GM12878 (cell line): ENCODE measurements around the gene THYN1. TPM values are rescaled to one million over a fixed set of nuclear protein-coding genes. Genes with fewer than 3 reads are reported as not detected.

Experiments
- ATAC-seq: fragments of 200-7000 bp; cut with Tn5 transposase; 3 replicates; pipeline ENCODE4 v1.9.1; 2020; ENCODE audit warnings: mild to moderate bottlenecking, moderate library complexity
- BruUV-seq: library from RNA; stranded (reverse); fragments of 400-500 nt; replicated peaks from 2 replicates; lab custom pipeline; 2021; lab: Mats Ljungman, UMichigan
- CTCF ChIA-PET: fragments of 300-600 bp; sonication (Branson Sonifier 250); formaldehyde crosslinking; extraction: SDS; loops from one replicate; lab custom pipeline; 2021; ENCODE audit warnings: inconsistent platforms; lab: Yijun Ruan, JAX
- POLR2A ChIA-PET: fragments of 350-600 bp; formaldehyde crosslinking; extraction: SDS; loops from one replicate; lab custom pipeline; 2021; ENCODE audit warnings: inconsistent platforms; lab: Charles Lee
- RAD21 ChIA-PET: fragments of 300-600 bp; sonication (Branson Sonifier 250); formaldehyde crosslinking; loops from one replicate; lab custom pipeline; 2023; ENCODE audit warnings: antibody characterized with exemption; ENCODE audit not compliant: unreplicated experiment; lab: Charles Lee
- SMC1A ChIA-PET: fragments of 300-600 bp; sonication (Branson Sonifier 250); formaldehyde crosslinking; loops from one replicate; lab custom pipeline; 2023; ENCODE audit not compliant: unreplicated experiment, uncharacterized antibody; lab: Charles Lee
- DNase-seq: peaks from one replicate; pipeline ENCODE4 v3.0.0-alpha.2; 2011; ENCODE audit warnings: low read depth, low spot score
- FAIRE-seq: peaks from 3 replicates; lab custom pipeline; 2011; peaks lifted over from hg19 to GRCh38; lab: Jason Lieb, UNC
- H2AFZ ChIP-seq: 2 replicates; pipeline ENCODE4 v1.6.0; 2011; ENCODE audit warnings: low read depth, low read length, control low read depth; ENCODE audit not compliant: control insufficient read depth
- H3K27ac ChIP-seq: 2 replicates; pipeline ENCODE4 v1.5.1; 2011; ENCODE audit warnings: control low read depth; ENCODE audit not compliant: control insufficient read depth, insufficient read depth
- H3K27me3 ChIP-seq, 2 experiments: replicated peaks in 1 of 2; 2 replicates each; pipeline versions ENCODE4 v1.6.0 to v1.6.1; 2011; ENCODE audit warnings: low read length in 1 of 2; ENCODE audit not compliant: control insufficient read depth in 2 of 2, insufficient read depth in 2 of 2
- H3K36me3 ChIP-seq, 2 experiments: 2 replicates each; pipeline ENCODE4 v1.5.1; 2011; ENCODE audit warnings: low read length in 1 of 2; ENCODE audit not compliant: control insufficient read depth in 2 of 2, insufficient read depth in 2 of 2
- H3K4me1 ChIP-seq: 2 replicates; pipeline ENCODE4 v1.6.1; 2011; ENCODE audit warnings: mild to moderate bottlenecking, low read length, moderate library complexity, mixed read lengths; ENCODE audit not compliant: control insufficient read depth, insufficient read depth
- H3K4me2 ChIP-seq: 2 replicates; pipeline ENCODE4 v1.6.0; 2011; ENCODE audit warnings: control low read depth; ENCODE audit not compliant: control insufficient read depth, insufficient read depth
- H3K4me3 ChIP-seq: fragments of 200-600 bp; sonication (generic); 2 replicates; pipeline ENCODE4 v1.5.1; 2016
- H3K79me2 ChIP-seq: 2 replicates; pipeline ENCODE4 v1.6.0; 2011; ENCODE audit warnings: low read length; ENCODE audit not compliant: control insufficient read depth, insufficient read depth
- H3K9ac ChIP-seq: 2 replicates; pipeline ENCODE4 v1.8.0; 2011; ENCODE audit warnings: low read length, control low read depth, mixed read lengths; ENCODE audit not compliant: control insufficient read depth, insufficient read depth
- H3K9me3 ChIP-seq: replicated peaks from 3 replicates; pipeline ENCODE4 v1.5.1; 2011; ENCODE audit warnings: mild to moderate bottlenecking, low read length; ENCODE audit not compliant: control insufficient read depth, insufficient read depth
- H4K20me1 ChIP-seq: 2 replicates; pipeline ENCODE4 v1.6.0; 2011; ENCODE audit not compliant: control insufficient read depth, insufficient read depth
- CBX5 ChIP-seq: sonication (generic); IDR thresholded peaks from 2 replicates; pipeline ENCODE4 v1.6.1; 2016; ENCODE audit warnings: low read depth, moderate library complexity, mild to moderate bottlenecking, inconsistent platforms
- CREB1 ChIP-seq: IDR thresholded peaks from 2 replicates; pipeline ENCODE4 v1.6.1; 2012; ENCODE audit warnings: low read depth, mild to moderate bottlenecking, inconsistent platforms
- EED ChIP-seq: sonication (generic); IDR thresholded peaks from 2 replicates; pipeline ENCODE4 v1.6.1; 2016; ENCODE audit warnings: antibody characterized with exemption, low read depth
- EGR1 ChIP-seq, 2 experiments: IDR thresholded peaks; 1 replicate in 1 of 2; 2 replicates in 1 of 2; pipeline ENCODE4 v1.6.1; 2011 to 2012; ENCODE audit warnings: low read depth in 2 of 2, low read length in 2 of 2, borderline replicate concordance in 1 of 2, mild to moderate bottlenecking in 1 of 2, moderate library complexity in 1 of 2
- HDAC2 ChIP-seq: fragments of 200-600 bp; sonication (generic); IDR thresholded peaks from 2 replicates; pipeline ENCODE4 v1.6.1; 2017
- MTA2 ChIP-seq: fragments of 450-650 bp; IDR thresholded peaks from 2 replicates; pipeline ENCODE4 v1.6.1; 2016; ENCODE audit warnings: low read depth, mild to moderate bottlenecking, moderate library complexity
- RELA ChIP-seq: fragments of 450-650 bp; IDR thresholded peaks from 2 replicates; pipeline ENCODE4 v1.8.0; 2014; ENCODE audit warnings: borderline replicate concordance; ENCODE audit not compliant: partially characterized antibody
- TAF1 ChIP-seq: IDR thresholded peaks from 2 replicates; pipeline ENCODE4 v1.6.1; 2011; ENCODE audit warnings: mild to moderate bottlenecking, low read depth, low read length, borderline replicate concordance
- ZBTB11 ChIP-seq: fragments of 450-650 bp; formaldehyde crosslinking; IDR thresholded peaks from 2 replicates; pipeline ENCODE4 v1.5.0; 2022; ENCODE audit warnings: mild to moderate bottlenecking, missing genetic modification characterization
- WGBS: methylation state at CpG from one replicate; pipeline ENCODE4 v1.1.6; 2016; ENCODE audit warnings: low lambda C conversion rate; ENCODE audit not compliant: insufficient replicate concordance, insufficient coverage; ENCODE audit errors: missing lambda C conversion rate; 5-methylcytosine and 5-hydroxymethylcytosine counted together
- in situ Hi-C: fragments of 300-500 bp; cut with MboI; formaldehyde crosslinking; loops from 9 replicates; pipeline ENCODE4 v1.14.3; 2018; ENCODE audit warnings: mixed read lengths
- intact Hi-C: fragments of 100-400 bp; cut with micrococcal nuclease; formaldehyde crosslinking; loops from one replicate; pipeline ENCODE4 v1.14.2; 2022; ENCODE audit not compliant: unreplicated experiment
- polyA plus RNA-seq, 11 experiments: library from polyadenylated mRNA; depleted of rRNA in 4 of 11; unstranded in 6 of 11; stranded (reverse) in 5 of 11; fragments of >200 nt; fragmentation: Nextera tagmentation in 4 of 11; fragmentation: Illumina TruSeq in 1 of 11; extraction: Ambion mirVana in 4 of 11; extraction: Trizol in 1 of 11; gene quantifications; 1 replicate in 1 of 11; 2 replicates in 10 of 11; pipeline versions ENCODE4 v1.2.1 to v1.2.3, GENCODE V29; 2011 to 2016; ENCODE audit warnings: inconsistent platforms in 2 of 11, missing spikeins in 2 of 11, low read depth in 1 of 11
- total RNA-seq, 4 experiments: library from RNA; depleted of rRNA in 3 of 4; stranded (reverse); fragments of >200 nt in 3 of 4; fragmentation: Illumina TruSeq in 1 of 4; extraction: Trizol in 1 of 4; gene quantifications; 2 replicates each; pipeline versions ENCODE4 v1.2.1 to v1.2.3, GENCODE V29; 2013 to 2021
- TF ChIP-seq, protein P1 (sequence below): IDR thresholded peaks from 2 replicates; pipeline ENCODE4 v1.6.1; 2011; ENCODE audit warnings: borderline replicate concordance, low read depth, mild to moderate bottlenecking, moderate library complexity, mixed read lengths, low read length; ENCODE audit not compliant: insufficient read depth; ENCODE audit errors: extremely low read length
- TF ChIP-seq, protein P2 (sequence below): fragments of 450-650 bp; IDR thresholded peaks from 2 replicates; pipeline ENCODE4 v1.6.1; 2016; ENCODE audit warnings: mild to moderate bottlenecking, moderate library complexity, borderline replicate concordance

THYN1 gene
- total and polyA plus RNA-seq, 10 of the 15 experiments (the other 5 are each of a cell fraction or from before 2014, with no cell fraction given): 45.7 to 221 (median 96.3) TPM

- ATAC-seq (no peak), DNase-seq (no peak), FAIRE-seq (no peak)
- no peaks in the 10 kb centered on the region for H3K79me2 ChIP-seq
- H3K9ac ChIP-seq: no peak overlapping the region
- TF ChIP-seq TAF1: no peak
- no peak for TF ChIP-seq MTA2
- no peak for TF ChIP-seq ZBTB11 (CRISPR knock-in tag)
- no peak for TF ChIP-seq EED
- no peak for TF ChIP-seq RELA
- TF ChIP-seq, protein P1, sequence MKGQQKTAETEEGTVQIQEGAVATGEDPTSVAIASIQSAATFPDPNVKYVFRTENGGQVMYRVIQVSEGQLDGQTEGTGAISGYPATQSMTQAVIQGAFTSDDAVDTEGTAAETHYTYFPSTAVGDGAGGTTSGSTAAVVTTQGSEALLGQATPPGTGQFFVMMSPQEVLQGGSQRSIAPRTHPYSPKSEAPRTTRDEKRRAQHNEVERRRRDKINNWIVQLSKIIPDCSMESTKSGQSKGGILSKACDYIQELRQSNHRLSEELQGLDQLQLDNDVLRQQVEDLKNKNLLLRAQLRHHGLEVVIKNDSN: no peak
- no peak for TF ChIP-seq EGR1 (IDR thresholded peaks at IDR 0.05; ENCODE audit: borderline replicate concordance in 1 of 2, low read depth in 2 of 2, low read length in 2 of 2)
- no peak for TF ChIP-seq HDAC2
- no peak for TF ChIP-seq CBX5
- TF ChIP-seq CREB1: no peak
- TF ChIP-seq, protein P2, sequence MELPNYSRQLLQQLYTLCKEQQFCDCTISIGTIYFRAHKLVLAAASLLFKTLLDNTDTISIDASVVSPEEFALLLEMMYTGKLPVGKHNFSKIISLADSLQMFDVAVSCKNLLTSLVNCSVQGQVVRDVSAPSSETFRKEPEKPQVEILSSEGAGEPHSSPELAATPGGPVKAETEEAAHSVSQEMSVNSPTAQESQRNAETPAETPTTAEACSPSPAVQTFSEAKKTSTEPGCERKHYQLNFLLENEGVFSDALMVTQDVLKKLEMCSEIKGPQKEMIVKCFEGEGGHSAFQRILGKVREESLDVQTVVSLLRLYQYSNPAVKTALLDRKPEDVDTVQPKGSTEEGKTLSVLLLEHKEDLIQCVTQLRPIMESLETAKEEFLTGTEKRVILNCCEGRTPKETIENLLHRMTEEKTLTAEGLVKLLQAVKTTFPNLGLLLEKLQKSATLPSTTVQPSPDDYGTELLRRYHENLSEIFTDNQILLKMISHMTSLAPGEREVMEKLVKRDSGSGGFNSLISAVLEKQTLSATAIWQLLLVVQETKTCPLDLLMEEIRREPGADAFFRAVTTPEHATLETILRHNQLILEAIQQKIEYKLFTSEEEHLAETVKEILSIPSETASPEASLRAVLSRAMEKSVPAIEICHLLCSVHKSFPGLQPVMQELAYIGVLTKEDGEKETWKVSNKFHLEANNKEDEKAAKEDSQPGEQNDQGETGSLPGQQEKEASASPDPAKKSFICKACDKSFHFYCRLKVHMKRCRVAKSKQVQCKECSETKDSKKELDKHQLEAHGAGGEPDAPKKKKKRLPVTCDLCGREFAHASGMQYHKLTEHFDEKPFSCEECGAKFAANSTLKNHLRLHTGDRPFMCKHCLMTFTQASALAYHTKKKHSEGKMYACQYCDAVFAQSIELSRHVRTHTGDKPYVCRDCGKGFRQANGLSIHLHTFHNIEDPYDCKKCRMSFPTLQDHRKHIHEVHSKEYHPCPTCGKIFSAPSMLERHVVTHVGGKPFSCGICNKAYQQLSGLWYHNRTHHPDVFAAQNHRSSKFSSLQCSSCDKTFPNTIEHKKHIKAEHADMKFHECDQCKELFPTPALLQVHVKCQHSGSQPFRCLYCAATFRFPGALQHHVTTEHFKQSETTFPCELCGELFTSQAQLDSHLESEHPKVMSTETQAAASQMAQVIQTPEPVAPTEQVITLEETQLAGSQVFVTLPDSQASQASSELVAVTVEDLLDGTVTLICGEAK: no peak
- in situ Hi-C loops (no loop called here), intact Hi-C loops (loop anchor here (10.0 kb wide), 2 partner anchors 54 to 154 kb away; partner anchors contain the start of genes ACAD8 and THYN1)
- ChIA-PET RAD21 (no interaction called here), CTCF (interaction anchor here (0.7 to 1.2 kb wide), 2 partner anchors 12 to 13 kb away, joined by 3 read pairs; no protein-coding TSS in a partner anchor), SMC1A (no interaction called here), POLR2A (no interaction called here)
- no peaks in the 10 kb centered on the region for H3K4me1 ChIP-seq
- H3K27me3 ChIP-seq: no peaks in the 10 kb centered on the region
- peaks cover 5 to 21% of the 10 kb centered on the region in 2 experiments; a peak in 2 of 4 replicates for H3K36me3 ChIP-seq
- H2AFZ ChIP-seq: no peak overlapping the region
- no peak overlapping the region for H3K4me3 ChIP-seq
- H4K20me1 ChIP-seq: no peaks in the 10 kb centered on the region; the same call in 1 of the 2 replicates
- no peaks in the 10 kb centered on the region for H3K9me3 ChIP-seq
- no TSS peak for BruUV-seq
- WGBS: 96% methylated on average over 3 of the region's 6 CpGs
- H3K27ac ChIP-seq: no peak overlapping the region
- H3K4me2 ChIP-seq: no peak overlapping the region
Measured at GRCh38 chr11:134200688-134201087, 52.5 kb downstream of the THYN1 start.
